ENCODE results near the gene EMB. TPM values are rescaled to one million over a fixed set of nuclear protein-coding genes. Genes with fewer than 3 reads are reported as not detected.

EMB gene, protein sequence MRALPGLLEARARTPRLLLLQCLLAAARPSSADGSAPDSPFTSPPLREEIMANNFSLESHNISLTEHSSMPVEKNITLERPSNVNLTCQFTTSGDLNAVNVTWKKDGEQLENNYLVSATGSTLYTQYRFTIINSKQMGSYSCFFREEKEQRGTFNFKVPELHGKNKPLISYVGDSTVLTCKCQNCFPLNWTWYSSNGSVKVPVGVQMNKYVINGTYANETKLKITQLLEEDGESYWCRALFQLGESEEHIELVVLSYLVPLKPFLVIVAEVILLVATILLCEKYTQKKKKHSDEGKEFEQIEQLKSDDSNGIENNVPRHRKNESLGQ
- 9.3 TPM for total RNA-seq

GRCh38 chr5:50440651-50441492 is at the start of gene EMB:
TSS of gene EMB (minus strand) at chr5:50441288. CDS start at chr5:50441151, 137 bp downstream.

Other genes with a start within 250 kb of the EMB start
- gene PARP8, start 225.3 kb upstream of the EMB start, total RNA-seq, result 23.1 TPM